HG03571 (cell line): ENCODE data around the gene PLCG2.
A peak's percentile ranks its signal among the peaks of the same experiment; 100 is the strongest.
"Not testable (repeated sequence)": the region's sequence is repeated elsewhere in the genome, so short reads cannot be mapped to it uniquely, and the experiment has no call there.

Experiments used
- ATAC-seq: cut with Tn5 transposase; IDR thresholded peaks from one replicate; pipeline ENCODE4 v1.9.1; 2021; ENCODE audit not compliant: unreplicated experiment

The PLCG2 gene

DNA sequence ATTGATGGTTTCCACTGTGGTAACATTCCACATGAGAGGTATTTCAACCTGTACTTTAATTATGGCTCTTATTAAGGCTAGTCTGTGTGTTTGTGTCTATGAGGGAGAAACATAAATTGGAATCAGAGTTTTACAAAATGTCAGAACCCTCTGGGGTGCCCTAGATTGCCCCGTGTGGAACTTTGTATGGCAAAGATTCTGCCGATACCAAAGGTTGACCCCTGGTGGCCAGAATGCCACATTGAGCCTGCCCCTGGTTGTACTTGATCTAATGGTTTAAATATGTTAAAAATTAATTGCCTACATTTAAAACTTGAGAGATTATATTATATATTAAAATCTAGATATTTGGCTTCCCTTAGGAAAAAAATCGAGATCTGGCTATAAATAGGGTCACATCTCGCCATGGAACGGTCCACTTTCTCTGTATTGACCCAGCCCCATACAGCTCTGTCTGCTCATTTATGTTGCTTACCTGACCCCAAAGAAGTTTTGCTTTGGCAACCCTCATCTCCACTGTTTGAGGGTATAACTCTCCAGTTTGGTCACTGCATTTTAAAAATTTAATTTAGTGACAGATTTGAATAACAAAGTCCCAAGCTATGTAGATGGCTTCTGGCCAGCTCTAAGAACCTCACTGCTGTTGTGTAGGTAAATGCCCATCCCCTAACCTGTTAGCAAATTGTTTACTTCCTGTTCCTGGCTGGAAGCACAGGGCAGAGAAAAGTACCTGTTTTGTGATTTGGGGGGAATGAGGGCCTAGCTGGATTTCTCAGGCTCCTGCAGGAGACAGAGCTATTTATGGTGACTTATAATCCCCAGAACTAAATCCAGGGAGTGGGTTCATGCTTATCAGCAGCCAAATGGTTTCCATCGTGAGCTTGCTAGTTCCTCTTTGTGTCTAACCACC lies 95.0 kb downstream of the PLCG2 start:
- peak; percentile 68 for ATAC-seq

DNA sequence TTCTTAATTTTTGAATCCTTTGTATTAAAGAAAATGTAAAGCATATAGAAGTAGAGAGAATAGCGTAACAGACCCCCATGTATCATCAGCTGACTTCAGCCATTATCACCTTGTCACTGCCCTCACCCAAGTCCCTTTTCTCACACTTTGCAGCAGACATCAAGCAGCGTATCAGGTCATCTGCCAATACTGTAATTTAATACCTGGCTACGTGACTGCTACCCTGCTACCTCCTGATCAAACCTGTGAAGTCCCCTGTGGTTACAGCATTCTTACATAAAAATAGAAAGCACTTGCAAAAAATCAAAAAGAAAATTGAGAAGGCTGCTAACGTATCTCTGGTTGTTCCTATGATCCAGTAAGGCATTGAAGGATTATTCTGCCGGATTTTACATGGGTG lies 96.4 kb downstream of the PLCG2 start:
- ATAC-seq = no peak

DNA sequence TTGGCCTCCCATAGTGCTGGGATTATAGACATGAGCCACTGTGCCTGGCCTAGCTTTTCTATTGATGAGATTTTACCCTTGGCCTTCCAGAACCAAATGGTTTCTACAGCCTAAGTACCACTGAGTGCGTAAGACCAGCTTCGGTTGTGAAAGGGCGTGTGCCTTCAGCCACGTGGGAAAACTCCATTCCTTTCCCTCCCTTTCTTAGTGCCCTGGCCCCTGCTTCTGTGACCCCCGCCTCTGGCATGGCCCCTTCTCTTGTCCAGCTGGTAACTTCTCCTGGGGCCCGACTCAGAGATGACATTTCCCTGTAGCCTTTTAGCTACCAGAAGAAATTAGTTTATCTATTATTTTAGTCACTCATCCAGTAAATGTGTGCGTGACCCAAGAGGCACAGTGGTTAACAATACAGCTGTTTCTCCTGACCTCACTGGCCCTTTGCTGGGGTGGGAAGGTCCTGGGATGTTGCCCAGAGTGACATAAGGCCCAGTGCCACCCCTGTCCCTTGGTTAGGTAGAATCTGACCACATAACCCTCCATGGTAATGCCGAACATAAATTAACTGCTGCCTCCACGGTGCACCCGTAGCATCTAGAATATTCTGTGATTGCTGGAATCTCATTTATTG lies 97.3 kb downstream of the PLCG2 start:
- no peak for ATAC-seq

DNA sequence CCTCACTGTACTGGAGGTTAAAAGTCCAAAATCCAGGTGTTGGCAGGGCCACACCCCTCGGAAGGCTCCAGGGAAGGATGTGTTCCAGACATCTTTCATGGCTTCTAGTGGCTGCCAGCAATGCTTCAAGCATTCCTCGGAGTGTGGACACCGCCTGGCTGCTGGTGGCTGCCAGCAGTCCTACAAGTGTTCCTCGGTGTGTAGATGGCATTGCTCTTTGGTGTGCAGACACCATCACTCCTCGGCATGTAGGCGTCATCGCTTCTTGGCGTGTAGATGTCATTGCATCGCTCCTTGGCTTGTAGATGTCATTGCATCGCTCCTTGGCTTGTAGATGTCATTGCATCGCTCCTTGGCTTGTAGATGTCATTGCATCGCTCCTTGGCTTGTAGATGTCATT lies 98.4 kb downstream of the PLCG2 start:
- not testable (repeated sequence) for ATAC-seq

DNA sequence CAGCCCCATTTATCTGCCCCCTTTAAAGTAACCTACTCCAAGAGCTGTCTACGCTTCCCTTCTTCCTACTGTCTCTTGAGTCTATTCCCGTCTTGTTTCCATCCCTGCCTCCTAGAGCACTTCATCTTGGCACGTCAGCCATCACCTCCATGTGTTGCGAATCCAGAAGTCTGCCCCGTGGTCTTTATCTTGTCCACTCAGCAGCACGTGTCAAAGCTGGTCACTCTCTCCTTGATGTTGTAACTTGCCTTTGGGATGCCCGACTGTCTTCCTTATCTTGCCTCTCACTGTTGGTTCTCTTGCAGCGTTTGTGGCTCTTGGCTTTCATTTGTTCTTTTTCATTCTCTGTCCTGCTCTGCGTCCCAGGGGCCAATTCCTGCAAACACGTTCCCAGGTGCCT lies 99.4 kb downstream of the PLCG2 start:
- no peak for ATAC-seq

DNA sequence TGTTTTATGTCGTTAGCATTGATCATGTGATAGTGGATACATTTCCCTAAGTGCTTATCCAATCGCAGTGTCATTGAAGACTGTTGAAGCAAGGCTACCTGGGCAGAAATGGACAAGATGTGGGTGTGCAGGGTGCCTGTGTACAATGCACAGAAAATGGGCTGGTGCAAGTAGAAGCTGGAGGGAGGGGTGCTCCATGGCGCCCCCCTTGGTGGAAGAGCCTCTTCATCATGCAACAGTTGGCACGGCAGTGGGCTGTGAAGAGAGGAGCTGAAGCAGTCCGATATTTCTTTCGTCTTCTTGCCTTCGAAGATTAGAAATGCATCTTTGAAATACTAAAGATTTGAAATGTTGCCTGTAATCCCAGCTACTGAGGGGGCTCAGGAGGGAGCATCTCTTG lies 100.5 kb downstream of the PLCG2 start:
- no peak for ATAC-seq

DNA sequence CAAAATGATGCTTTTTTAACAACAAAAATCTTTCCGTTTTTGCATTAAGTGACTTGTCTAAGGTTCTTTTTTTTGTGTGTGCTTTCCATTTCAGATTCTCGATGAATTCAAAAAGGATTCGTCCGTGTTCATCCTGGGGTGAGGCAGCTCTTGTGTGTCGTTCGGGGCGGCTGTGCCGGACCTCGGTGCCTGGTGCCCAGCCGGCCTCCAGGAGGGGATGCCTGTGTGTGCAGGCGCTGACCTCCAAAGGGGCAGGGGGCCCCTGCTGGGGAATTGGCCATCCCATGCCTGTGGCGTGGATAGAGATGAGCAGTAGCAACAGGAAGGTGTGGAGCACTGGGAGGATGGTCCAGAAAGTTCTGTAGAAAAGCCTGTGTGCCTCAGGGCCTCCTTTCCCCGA lies 101.7 kb downstream of the PLCG2 start:
- ATAC-seq = no peak

- no peak for ATAC-seq
These were observed 102.1 kb downstream of the PLCG2 start for GRCh38 chr16:81881228-81881627.

DNA sequence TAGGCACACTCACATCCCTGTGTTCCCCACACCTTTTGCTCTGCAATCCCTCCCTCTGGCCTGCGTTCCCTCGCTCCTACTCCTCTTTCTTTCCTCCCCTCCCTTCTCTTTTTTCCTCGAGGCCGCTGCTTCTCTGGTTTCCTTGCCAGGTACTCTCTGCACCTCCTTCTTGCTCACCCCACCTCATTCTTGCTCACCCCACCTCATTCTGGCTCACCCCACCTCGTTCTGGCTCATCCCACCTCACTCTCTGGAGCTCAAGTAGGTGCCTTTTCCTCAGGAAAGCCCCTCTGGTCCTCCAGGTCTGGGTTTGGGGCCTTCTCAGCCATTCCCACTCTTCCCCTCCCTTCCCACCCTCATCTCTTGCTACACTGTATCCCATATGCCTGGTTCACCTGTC lies 103.5 kb downstream of the PLCG2 start:
- no peak for ATAC-seq

DNA sequence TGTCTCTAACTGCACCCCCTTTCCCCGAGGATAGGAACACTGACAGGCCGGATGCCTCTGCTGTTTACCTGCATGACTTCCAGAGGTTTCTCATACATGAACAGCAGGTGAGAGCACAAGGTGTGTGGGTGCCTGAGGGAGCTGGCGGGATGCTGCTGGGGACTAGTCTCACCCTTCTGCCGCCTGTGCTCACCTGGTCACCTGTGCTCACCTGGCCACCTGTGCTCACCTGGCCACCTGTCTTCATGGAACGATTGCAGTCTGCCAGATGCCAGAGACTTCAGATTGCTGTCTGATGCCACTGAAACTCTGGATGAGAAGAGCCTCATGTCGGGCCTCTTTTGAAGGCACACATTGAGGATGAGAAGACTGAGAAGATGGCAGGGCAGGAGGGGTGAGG lies 104.1 kb downstream of the PLCG2 start:
- ATAC-seq = no peak

DNA sequence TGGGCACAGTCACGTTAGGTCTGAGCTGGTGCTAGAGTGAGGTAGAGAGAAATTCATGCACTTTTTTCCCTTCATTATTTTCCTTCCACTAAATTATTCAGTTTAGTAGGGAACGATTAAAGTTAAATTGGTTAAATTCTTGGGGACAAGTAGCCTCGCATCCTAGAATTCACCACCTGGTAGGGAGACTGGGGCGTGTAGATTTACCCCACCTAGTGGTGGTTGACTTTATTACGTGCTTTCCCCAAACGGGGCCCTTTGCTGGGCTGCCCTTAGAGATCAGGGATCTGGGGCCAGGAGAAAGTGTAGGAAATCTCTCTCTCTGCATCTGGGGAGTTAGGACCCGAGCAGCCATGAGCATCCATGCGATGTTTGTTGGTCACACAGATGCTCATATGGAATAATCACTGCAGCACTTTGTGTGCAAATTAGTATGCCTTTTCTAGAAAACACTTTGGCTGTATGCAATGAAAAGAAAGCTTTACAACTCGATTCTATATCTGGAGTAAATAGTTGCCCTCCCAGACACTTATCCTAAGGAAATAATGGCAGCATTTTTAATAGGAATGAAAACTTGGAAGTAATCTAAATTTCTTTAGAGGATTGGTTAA lies 107.0 kb downstream of the PLCG2 start:
- no peak for ATAC-seq

DNA sequence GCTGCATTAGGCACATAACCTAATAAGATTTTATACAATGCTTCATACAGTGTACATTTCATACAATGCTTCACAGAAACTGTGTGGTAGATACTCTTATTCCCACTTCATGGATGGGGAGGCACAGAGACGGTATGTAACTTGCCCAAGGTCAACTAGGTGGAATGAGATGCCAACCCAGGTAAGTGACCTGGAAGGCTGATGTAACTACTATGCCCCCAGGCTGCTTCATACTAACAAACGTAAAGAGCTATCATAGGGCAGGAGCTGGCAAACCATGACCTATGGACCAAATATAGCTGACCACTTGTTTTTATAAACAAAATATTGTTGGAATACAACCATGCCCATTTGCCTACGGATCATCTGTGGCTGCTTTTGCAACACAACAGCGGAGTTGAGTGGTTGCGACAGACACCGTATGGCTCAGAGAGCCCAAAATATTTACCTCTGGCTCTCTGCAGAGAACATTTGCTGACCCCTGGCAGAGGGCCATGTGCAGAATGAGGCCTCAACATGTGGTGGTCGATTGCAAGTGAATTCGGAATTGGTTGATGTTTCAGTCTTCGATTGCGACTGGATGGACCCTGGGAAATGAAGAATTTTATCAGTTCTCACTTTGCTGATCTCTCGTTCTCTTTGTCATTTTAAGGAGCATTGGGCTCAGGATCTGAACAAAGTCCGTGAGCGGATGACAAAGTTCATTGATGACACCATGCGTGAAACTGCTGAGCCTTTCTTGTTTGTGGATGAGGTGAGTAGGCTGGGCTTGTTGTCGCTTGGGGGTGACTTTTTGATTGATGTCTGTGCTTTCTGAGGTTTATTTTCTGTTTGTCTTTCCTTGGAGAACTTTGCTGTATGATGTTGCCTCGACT lies 109.7 kb downstream of the PLCG2 start:
- no peak for ATAC-seq

GRCh38 chr16:81891736-81892364 lies 112.8 kb downstream of the PLCG2 start:
- no peak for ATAC-seq

DNA sequence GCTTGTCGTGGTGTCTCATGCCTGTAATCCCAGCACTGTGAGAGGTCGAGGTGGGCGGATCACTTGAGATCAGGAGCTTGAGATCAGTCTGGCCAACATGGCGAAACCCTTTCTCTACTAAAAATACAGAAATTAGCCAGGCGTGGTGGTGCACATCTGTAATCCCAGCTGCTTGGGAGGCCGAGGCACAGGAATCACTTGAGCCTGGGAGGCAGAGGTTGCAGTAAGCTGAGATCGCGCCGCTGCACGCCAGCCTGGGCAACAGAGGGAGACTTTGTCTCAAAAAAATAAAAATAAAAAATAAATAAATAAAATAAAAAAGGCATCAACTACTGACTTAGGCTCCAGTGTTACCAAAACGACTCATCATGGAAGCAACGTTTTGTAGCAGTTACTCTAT lies 115.5 kb downstream of the PLCG2 start:
- no peak for ATAC-seq

DNA sequence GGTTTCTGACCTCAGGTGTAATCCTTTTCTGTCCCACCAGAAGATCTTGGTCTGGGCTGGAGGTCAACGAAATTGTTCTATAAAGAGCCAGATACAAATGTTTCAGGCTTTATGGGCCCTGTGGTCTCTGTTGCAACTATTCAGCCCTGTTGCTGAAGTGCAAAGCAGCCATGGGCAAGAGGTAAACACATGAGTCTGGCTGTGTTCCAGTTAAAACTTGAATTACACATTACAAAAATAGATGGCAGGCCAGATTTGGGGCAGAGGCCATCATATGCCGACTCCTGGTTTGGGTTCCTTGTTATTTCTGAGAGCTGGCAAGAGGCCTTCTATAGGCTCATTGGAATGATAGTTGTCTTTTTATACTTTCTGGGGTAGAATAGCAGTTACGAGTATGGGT lies 117.8 kb downstream of the PLCG2 start:
- ATAC-seq = no peak

GRCh38 chr16:81899601-81900000 lies 120.5 kb downstream of the PLCG2 start:
- no peak for ATAC-seq

GRCh38 chr16:81900014-81900413 lies 120.9 kb downstream of the PLCG2 start:
- no peak for ATAC-seq

GRCh38 chr16:81900456-81900855 lies 121.4 kb downstream of the PLCG2 start:
- no peak for ATAC-seq

GRCh38 chr16:81901484-81901883 lies 122.4 kb downstream of the PLCG2 start:
- no peak for ATAC-seq

DNA sequence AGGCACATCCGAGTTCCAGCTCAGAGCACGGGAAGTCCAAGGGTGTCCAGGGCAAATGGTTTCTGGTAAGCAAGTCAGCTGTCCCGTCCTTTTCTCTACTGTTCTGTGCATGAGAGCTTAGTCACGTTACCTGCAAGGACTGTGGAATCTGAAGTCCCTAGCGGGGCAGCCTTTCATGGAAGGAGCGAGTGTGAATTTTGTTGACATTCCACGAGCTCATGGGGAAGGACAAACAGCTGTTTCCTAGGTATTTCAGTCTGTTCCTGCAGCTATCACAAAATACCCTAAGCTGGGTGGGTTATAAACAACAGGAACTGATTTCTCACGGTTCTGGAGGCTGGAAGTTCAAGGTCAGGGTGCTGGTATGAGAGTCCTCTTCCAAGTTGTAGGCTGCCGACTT lies 122.9 kb downstream of the PLCG2 start:
- no peak for ATAC-seq

DNA sequence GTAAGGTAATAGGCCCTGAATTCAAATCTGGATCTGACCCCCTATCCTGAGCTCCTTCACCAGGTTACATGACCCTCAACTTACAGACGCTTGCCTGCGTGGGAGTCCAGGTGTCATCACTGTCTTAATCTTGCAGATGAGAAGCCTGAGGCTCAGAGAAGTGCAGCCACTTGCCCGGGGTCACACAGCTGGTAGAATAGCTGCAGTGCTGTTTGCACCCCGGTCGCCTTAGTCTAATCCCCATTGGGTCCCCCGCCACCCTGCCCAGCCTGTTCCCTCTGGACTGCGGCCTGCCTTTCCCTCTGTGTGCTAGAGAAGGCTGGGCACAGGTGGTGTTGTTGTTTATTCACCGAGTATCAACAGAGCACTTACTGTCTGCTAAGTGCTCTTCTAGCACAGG lies 125.2 kb downstream of the PLCG2 start:
- ATAC-seq = no peak
